ENCODE results near the gene ERBB2. TPM values are rescaled to one million over a fixed set of nuclear protein-coding genes. Genes with fewer than 3 reads are reported as not detected.
"Not testable (repeated sequence)": the region's sequence is repeated elsewhere in the genome, so short reads cannot be mapped to it uniquely, and the experiment has no call there.

Gene ERBB2
- total RNA-seq, 1 experiment from 2014 or later, result 17.8 TPM

- DNase-seq (ENCODE audit: low read depth), result no peak
These were observed 21.3 kb upstream of the ERBB2 start for GRCh38 chr17:39678340-39679116.

- no peak for DNase-seq (ENCODE audit: low read depth)
These were observed 20.2 kb upstream of the ERBB2 start for GRCh38 chr17:39679521-39680192.

GRCh38 chr17:39683295-39683939, 16.4 kb upstream of the ERBB2 start:
- no peak for DNase-seq (ENCODE audit: low read depth)

- DNase-seq (ENCODE audit: low read depth), result no peak
These were observed 15.3 kb upstream of the ERBB2 start for GRCh38 chr17:39684369-39685192.

GRCh38 chr17:39687101-39687545, 12.7 kb upstream of the ERBB2 start:
- no peak for DNase-seq (ENCODE audit: low read depth)

- peak; percentile 97 for DNase-seq (ENCODE audit: low read depth)
These were observed 12.1 kb upstream of the ERBB2 start, which contains the start of gene PGAP3 for GRCh38 chr17:39687546-39688474. PGAP3 (minus strand) TSS chr17:39688057; CDS start chr17:39688014, 43 bp downstream.

- no peak for DNase-seq (ENCODE audit: low read depth)
These were observed 11.4 kb upstream of the ERBB2 start for GRCh38 chr17:39688475-39688835.

GRCh38 chr17:39688945-39689344, 10.9 kb upstream of the ERBB2 start:
- DNase-seq (ENCODE audit: low read depth), result no peak

- no peak for DNase-seq (ENCODE audit: low read depth)
These were observed 5.3 kb upstream of the ERBB2 start for GRCh38 chr17:39694593-39694992.

GRCh38 chr17:39695089-39695474, 4.8 kb upstream of the ERBB2 start:
- DNase-seq (ENCODE audit: low read depth), result no peak

GRCh38 chr17:39696731-39697130, 3.1 kb upstream of the ERBB2 start:
- DNase-seq (ENCODE audit: low read depth), result no peak

- no peak for DNase-seq (ENCODE audit: low read depth)
These were observed 1.9 kb upstream of the ERBB2 start for GRCh38 chr17:39697961-39698360.

- not testable (repeated sequence) for DNase-seq (ENCODE audit: low read depth)
These were observed 577 bp upstream of the ERBB2 start for GRCh38 chr17:39699157-39699817.

- DNase-seq (ENCODE audit: low read depth), result no peak
These were observed 504 bp downstream of the ERBB2 start for GRCh38 chr17:39700148-39700987.

- DNase-seq (ENCODE audit: low read depth), result no peak
These were observed 1.3 kb downstream of the ERBB2 start for GRCh38 chr17:39701012-39701783.

GRCh38 chr17:39701784-39702422, 2.0 kb downstream of the ERBB2 start:
- no peak for DNase-seq (ENCODE audit: low read depth)
